Measurements from ENCODE around the gene CCDC182. TPM values are rescaled to one million over a fixed set of nuclear protein-coding genes. Genes with fewer than 3 reads are reported as not detected.
A peak's percentile ranks its signal among the peaks of the same experiment; 100 is the strongest.

The CCDC182 gene
- total RNA-seq, 1 experiment from 2014 or later = not detected

DNA sequence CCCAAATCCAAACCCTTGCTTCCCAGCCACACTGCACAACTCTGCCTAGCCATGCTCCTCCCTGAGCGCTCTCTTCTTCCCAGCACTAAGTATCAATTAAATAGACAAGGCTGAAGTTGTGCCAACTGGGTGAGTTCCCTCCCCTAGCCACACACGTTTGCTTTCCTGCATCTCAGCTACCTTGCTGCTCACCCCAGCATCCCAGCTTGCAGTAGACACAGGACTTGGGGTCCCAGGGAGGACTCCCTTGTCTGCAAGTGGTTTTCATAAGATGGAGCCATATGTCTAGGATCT lies 4.9 kb downstream of the CCDC182 start:
- Mint-ChIP-seq H3K27ac (ENCODE audit: unreplicated experiment) (no peak overlapping the region), H3K27me3 (ENCODE audit: unreplicated experiment) (peaks cover 60% of the 10 kb centered on the region), H3K36me3 (ENCODE audit: insufficient read depth, unreplicated experiment) (no peaks in the 10 kb centered on the region), H3K4me3 (ENCODE audit: low read depth, unreplicated experiment) (no peak overlapping the region), H3K9me3 (ENCODE audit: low read depth, unreplicated experiment) (no peaks in the 10 kb centered on the region), H3K4me1 (ENCODE audit: low read depth, unreplicated experiment) (no peaks in the 10 kb centered on the region)
- intact Hi-C loops (cut with micrococcal nuclease; ENCODE audit: unreplicated experiment) = no loop called here
- TF ChIP-seq CTCF (IDR thresholded peaks at IDR 0.05; ENCODE audit: unreplicated experiment) = no peak
- BruUV-seq (replicated peaks) = no TSS peak
- DNase-seq = no peak
- CTCF ChIA-PET = interaction anchor here (1.0 kb wide), 1 partner anchor 28 kb away, joined by 3 read pairs; no protein-coding TSS in a partner anchor

GRCh38 chr17:57739402-57740234 lies 5.5 kb downstream of the CCDC182 start:
- peaks cover 60% of the 10 kb centered on the region for H3K27me3 Mint-ChIP-seq (ENCODE audit: unreplicated experiment)
- H3K27ac Mint-ChIP-seq (ENCODE audit: unreplicated experiment) = no peak overlapping the region
- CTCF ChIA-PET = interaction anchor here (1.0 kb wide), 1 partner anchor 27 kb away, joined by 3 read pairs; no protein-coding TSS in a partner anchor
- intact Hi-C loops (cut with micrococcal nuclease; ENCODE audit: unreplicated experiment) = no loop called here
- no peaks in the 10 kb centered on the region for H3K4me1 Mint-ChIP-seq (ENCODE audit: low read depth, unreplicated experiment)
- H3K36me3 Mint-ChIP-seq (ENCODE audit: insufficient read depth, unreplicated experiment) = no peaks in the 10 kb centered on the region
- DNase-seq = peak; percentile 28
- BruUV-seq (replicated peaks) = no TSS peak
- no peaks in the 10 kb centered on the region for H3K9me3 Mint-ChIP-seq (ENCODE audit: low read depth, unreplicated experiment)
- no peak for TF ChIP-seq CTCF (IDR thresholded peaks at IDR 0.05; ENCODE audit: unreplicated experiment)
- no peak overlapping the region for H3K4me3 Mint-ChIP-seq (ENCODE audit: low read depth, unreplicated experiment)

- Mint-ChIP-seq H3K4me3 (ENCODE audit: low read depth, unreplicated experiment) (no peak overlapping the region), H3K27me3 (ENCODE audit: unreplicated experiment) (peaks cover 59% of the 10 kb centered on the region), H3K9me3 (ENCODE audit: low read depth, unreplicated experiment) (no peaks in the 10 kb centered on the region), H3K36me3 (ENCODE audit: insufficient read depth, unreplicated experiment) (no peaks in the 10 kb centered on the region), H3K4me1 (ENCODE audit: low read depth, unreplicated experiment) (no peaks in the 10 kb centered on the region), H3K27ac (ENCODE audit: unreplicated experiment) (no peak overlapping the region)
- intact Hi-C loops (cut with micrococcal nuclease; ENCODE audit: unreplicated experiment) = no loop called here
- no peak for DNase-seq
- TF ChIP-seq CTCF (IDR thresholded peaks at IDR 0.05; ENCODE audit: unreplicated experiment) = no peak
- CTCF ChIA-PET = no interaction called here
- BruUV-seq (replicated peaks) = no TSS peak
Measured at GRCh38 chr17:57737450-57737849, 7.6 kb downstream of the CCDC182 start.

GRCh38 chr17:57735707-57736106 lies 9.4 kb downstream of the CCDC182 start:
- H3K27me3 Mint-ChIP-seq (ENCODE audit: unreplicated experiment) = peaks cover 61% of the 10 kb centered on the region

More at GRCh38 chr17:57735707-57736106, 9.4 kb downstream of the CCDC182 start:
- DNase-seq = peak; percentile 3
- intact Hi-C loops (cut with micrococcal nuclease; ENCODE audit: unreplicated experiment) = no loop called here
- H3K4me3 Mint-ChIP-seq (ENCODE audit: low read depth, unreplicated experiment) = no peak overlapping the region
- no peak for TF ChIP-seq CTCF (IDR thresholded peaks at IDR 0.05; ENCODE audit: unreplicated experiment)
- CTCF ChIA-PET = no interaction called here
- no peak overlapping the region for H3K27ac Mint-ChIP-seq (ENCODE audit: unreplicated experiment)
- no peaks in the 10 kb centered on the region for H3K9me3 Mint-ChIP-seq (ENCODE audit: low read depth, unreplicated experiment)
- BruUV-seq (replicated peaks) = no TSS peak
- no peaks in the 10 kb centered on the region for H3K36me3 Mint-ChIP-seq (ENCODE audit: insufficient read depth, unreplicated experiment)
- H3K4me1 Mint-ChIP-seq (ENCODE audit: low read depth, unreplicated experiment) = no peaks in the 10 kb centered on the region
